GM19463 (cell line): ENCODE data around the gene IL37.
"Not testable (repeated sequence)": the region's sequence is repeated elsewhere in the genome, so short reads cannot be mapped to it uniquely, and the experiment has no call there.

Experiments
- ATAC-seq: cut with Tn5 transposase; IDR thresholded peaks from one replicate; pipeline ENCODE4 v1.9.1; 2021; ENCODE audit warnings: mild to moderate bottlenecking, moderate library complexity; ENCODE audit not compliant: unreplicated experiment

Gene IL37

GRCh38 chr2:112887964-112888749 lies 22.8 kb upstream of the IL37 start:
- no peak for ATAC-seq

DNA sequence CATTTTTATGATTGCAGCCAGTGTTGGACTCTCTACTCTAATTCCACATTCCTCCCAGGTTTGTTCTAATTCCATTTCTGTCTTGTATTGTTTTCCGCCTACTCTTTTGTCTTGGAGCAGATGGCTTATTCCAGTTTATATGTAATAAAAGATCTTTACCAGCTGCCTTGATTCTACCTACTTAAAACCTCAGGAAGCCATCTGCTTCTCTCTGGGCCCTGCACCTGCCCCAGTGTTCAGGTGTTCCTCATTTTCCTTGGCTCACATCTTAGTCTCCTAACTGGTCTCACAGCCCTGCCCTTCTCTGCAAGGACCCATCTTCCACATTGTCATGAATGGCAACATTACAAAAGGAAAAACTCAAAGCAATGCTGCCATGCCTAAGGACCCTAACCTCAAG lies 21.0 kb upstream of the IL37 start:
- ATAC-seq, result no peak

- ATAC-seq, result no peak
These were observed 19.6 kb upstream of the IL37 start for GRCh38 chr2:112891385-112891831.

GRCh38 chr2:112893752-112894151 lies 17.2 kb upstream of the IL37 start:
- ATAC-seq, result no peak

DNA sequence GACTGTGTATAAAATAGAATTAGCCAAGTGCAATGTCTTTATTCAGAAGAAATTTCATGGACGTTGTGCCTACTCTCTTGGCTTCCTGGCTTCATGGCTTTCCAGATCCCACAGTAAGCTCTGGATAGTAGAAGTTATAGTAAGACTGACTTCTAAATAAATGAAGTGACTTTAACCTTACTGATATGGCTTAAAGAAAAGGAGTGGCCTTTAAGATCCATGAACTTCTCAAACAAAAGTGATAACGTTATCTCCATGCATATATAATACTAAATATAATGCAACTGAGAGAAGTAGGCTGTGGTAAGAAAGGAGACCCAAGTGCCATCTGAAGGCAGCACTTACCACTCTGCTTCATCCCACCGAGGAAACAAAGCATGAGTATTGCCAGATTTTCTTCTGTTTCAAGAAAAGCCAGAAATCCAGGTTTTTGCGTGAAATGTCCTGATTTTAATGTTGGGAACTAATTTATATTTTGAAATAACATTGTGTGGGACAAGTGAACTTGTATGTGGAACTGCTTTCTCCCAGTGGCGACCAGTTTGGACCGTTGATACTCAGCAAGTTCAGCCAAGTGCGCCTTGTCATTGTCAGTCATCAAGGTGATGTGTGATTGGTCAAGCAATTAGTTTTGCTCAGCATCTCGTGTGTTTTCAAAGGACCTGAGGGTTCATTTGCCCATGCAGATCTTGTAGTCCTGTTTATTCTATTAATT lies 13.9 kb upstream of the IL37 start:
- no peak for ATAC-seq

DNA sequence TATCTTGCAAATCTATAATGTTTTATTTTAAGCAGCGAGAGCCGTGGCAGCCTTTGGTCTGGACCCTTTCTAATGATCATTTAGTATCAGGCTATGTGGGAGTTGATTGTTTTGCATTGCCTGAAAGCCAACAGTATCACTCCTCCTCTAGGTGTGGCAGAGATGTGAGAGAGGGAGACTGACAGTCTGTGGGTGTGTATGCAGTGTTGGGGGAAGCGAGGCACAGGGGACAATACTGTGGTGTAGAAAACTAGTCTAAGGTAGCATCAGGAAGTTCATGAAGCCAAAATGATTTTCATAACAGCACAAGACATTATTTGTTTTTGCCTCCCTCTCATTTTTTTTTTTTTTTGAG lies 13.4 kb upstream of the IL37 start:
- ATAC-seq, result no peak

GRCh38 chr2:112901431-112902065 lies 9.4 kb upstream of the IL37 start:
- ATAC-seq, result not testable (repeated sequence)

- ATAC-seq, result no peak
These were observed 8.1 kb upstream of the IL37 start for GRCh38 chr2:112902816-112903215.

DNA sequence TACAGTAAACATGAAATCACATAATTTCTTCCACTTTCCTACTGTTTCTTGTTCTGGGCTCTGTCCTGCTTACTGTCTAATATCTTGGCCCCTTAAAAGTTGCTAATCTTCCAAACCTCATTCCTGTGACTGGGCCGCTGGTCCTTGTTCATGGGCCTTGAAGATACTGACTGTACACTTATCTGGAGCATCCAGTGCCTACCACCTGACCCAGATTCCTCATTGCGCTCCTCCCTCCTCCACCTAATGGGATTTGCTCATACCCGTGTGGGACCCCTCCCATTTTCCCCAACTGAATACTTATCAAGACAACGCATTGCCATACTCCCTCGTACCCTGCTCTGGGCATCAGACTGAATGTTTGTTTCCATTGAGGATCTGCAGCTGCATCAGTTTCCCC lies 6.1 kb upstream of the IL37 start:
- no peak for ATAC-seq

DNA sequence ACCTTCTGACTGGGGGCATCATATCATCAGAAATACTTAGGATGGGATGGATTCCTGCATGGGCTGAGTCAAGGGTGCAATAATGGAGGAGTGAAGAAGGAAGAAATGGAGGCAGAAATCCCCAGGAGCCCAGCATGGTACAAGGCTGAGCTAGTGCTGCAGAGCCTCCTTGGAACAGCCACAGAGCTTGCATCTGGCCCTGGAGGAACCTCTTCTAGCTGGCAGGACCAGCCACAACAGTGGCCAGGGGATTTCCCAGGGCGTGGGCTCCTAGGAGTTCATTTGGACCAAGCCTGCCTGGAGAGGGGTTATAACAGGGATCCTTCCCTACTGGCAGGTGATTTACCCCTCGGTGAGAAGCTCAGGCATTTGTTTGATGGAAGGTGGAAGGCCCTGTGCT lies 4.7 kb upstream of the IL37 start:
- no peak for ATAC-seq

DNA sequence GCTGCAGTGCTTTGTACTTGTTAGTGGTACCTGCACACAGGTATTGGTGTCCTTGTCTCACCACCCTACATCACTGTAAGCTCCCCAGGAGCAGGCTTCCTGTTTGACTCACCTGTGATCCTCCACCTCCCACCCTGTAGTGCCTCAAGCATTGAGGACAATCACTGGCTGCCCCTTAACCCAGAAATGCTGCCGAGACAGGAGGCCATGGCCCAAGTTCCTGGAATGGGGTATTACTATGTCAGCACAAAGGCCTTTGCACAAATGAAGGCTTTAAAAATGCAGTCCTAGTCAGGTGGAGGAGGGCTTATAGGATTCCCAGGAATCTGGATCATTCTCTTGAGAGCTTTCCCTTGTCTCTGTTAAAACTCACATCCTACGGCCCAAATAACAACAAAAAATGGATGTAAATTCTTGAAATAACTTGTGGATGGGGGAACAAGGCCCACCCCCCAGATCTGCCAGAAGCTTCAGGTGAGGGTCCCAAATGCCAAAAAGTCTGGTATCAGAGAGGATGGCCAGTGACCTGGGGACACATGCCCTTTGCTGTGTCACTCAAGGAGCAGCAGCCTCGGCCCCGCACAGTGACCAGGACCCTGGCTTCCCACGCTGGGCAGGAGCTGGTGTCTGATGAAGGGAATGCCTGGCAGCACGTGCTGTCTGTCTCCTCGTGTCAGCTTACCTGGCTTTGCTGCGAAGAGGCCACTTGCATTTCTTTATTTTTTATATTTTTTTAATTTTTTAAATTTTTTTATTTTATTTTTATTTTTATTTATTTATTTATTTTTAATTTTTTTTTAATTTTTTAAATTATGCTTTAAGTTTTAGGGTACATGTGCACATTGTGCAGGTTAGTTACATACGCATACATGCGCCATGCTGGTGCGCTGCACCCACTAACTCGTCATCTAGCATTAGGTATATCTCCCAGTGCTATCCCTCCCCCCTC lies 3.7 kb upstream of the IL37 start:
- ATAC-seq, result no peak

GRCh38 chr2:112908559-112908958 lies 2.4 kb upstream of the IL37 start:
- not testable (repeated sequence) for ATAC-seq

- ATAC-seq, result no peak
These were observed 746 bp upstream of the IL37 start for GRCh38 chr2:112910219-112910618.

DNA sequence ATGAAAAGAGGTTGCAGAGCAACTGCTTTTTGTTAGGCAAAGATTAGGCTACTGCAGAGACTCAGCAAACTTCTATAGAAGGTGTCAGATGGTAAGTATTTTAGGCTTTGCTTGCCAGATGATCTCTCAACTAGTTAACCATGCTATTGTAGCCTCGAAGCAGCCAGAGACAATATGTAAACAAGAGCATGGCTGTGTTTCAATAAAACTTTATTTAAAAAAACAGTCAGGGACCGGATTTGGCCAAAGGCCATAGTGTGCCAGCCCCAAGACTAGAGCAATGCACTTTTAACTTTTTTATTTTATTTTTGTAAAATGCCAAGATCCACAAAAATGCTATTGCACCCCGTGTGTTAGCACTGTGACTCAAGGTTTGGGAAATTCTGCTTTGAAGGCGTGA lies 1.4 kb downstream of the IL37 start:
- no peak for ATAC-seq

GRCh38 chr2:112915300-112916144 lies 4.6 kb downstream of the IL37 start:
- no peak for ATAC-seq

- no peak for ATAC-seq
These were observed 5.2 kb downstream of the IL37 start for GRCh38 chr2:112916145-112916571.

DNA sequence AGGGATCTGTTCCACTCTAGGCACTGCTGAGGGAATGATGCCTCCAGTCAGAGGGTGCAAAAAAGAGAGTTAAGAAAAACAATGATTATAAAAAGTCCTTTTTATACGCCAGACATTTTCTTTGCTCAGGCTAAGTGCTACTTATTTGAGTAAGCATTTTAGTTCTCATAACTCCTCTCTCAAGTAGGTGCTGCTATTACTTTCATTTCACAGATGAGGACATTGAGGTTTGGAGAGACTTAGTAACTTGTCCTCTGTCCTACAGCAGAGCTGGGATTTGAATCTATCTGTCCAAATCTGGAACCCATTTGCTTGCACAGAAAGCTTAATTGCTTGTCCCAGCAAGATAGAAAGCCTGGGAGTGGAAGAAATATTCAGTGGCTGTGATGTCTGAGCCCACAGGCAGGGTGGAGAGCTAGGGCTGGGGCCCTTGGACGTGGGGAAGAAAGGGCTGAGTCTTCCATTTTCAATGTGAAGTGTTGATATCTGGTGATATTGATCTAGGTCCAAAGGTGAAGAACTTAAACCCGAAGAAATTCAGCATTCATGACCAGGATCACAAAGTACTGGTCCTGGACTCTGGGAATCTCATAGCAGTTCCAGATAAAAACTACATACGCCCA lies 5.8 kb downstream of the IL37 start:
- no peak for ATAC-seq

DNA sequence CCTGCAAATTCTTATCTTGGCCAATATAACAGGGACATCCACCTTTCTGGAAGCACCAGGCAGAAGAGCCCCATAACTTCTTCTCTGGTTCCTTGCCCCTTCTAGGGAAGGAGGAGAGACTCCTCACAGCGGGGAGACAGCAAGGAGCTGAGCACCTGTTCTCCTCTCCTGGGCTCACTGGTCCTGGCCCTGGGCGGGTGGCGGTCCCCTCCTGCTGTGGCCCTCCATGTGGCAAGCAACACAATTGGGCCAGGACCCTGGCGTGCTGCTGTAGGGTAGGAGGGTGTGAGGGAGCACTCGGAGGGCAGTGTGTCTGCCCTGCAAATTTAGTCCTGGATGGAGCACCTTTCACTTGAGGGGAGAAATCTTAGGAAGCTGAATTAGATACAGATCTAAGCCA lies 6.9 kb downstream of the IL37 start:
- no peak for ATAC-seq

DNA sequence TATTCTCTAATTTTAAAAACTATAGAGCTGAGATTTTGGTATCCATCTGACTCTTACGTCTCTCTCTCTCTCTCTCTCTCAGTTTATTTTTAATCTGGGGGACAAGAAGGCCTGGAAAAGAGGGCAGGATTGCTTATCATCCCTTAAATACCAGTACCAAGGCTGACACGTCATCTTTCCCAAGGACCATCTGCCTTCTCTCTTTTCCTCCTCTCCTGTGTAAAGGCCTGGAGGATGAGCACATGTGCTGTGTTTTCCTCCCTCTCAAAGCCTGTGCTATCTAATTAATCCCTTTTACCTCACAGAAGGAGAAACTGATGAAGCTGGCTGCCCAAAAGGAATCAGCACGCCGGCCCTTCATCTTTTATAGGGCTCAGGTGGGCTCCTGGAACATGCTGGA lies 7.3 kb downstream of the IL37 start:
- no peak for ATAC-seq

DNA sequence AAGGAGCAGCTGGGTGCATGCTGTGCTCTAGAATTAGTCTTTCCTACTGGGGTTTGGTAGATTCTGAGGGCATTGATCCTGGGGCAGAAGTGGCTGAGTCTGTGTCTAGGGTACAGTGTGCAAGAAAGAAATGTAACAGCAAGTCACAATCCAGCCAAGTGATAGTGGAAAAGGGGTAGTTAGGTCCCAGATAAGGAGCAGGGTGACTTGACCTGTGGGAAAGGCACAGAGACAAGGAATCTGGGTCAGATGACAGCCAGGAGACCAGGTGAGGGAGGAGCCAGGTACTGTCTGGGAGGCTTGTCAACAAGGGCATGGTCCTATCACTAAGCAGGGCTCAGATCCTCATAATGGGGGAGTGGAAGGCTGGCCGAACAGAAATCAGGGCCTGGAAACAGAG lies 8.1 kb downstream of the IL37 start:
- ATAC-seq, result no peak
